NCI-H2081 treated with DMSO at 0.1 percent for 48 hours (cell line): ENCODE data around the gene DTX1.

ENCODE experiments used
- DNase-seq: peaks from one replicate; lab custom pipeline; 2025; lab: John Stamatoyannopoulos, UW

Gene DTX1

DNA sequence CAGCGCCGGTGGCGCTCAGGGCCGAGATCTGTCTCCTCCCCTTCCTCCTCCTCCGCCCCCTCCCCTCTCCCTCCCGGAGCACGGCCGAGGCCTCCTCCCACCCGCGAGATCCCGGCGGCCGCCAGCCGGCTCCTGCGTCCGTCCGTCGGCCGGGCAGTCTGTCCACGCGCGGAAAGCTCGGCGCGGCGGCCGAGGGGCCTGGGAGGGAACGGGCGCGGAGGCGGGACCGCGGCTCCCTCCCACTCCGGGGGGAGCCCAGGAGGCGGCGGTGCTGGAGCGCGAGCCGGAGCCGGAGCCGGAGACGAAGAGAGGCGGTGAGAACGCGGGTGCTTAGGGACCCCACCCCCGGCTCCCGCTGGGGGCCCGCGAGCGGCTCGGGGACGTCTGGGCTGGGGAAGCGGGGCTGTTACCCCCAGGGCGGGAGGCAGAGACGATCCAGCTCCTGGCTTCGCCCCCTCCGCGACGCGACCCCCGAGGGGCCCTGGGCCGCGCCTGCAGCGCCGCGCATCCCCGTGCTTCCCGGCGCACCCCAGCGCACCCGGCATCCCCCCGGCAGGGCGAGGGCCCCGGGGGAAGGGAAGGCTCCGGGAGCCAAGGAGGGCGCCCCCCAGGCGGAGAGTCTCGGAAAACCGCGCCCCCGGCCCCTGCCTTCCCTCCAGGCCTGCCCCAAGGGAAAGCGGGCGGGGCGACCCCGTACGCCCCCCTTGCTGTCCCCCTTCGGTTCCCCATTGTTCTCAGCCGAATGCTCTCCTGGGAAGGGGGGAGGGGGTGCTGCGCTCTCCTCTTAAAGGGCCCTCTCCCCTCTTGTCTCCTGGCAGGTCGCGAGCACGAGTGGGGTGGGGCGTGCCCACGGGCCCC, at the start of gene DTX1:
Gene DTX1 (plus strand): TSS at position 100 of the 858 bp plus-strand sequence. CDS start 1,463 bp downstream, outside the sequence.
- DNase-seq = no peak

DNA sequence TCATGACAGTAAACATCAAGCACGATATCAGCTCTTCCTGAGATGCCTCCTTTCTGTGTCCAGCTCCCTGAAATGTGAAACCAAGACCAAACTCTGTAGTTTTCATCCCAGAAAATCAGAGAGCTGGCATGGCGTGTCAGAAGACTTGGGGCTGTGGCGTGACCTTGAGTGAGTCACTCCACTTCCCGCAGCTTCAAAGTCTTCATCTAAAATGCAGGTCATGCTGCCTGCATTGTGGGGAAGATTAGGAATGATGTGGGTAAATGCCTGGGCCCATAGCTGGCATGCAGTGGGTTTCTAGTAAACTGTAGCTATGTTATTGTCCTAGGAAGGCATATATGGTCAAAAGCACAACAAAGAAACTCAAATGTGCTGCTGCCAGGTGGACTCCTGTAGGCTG, 49.4 kb upstream of the DTX1 start:
- no peak for DNase-seq

DNA sequence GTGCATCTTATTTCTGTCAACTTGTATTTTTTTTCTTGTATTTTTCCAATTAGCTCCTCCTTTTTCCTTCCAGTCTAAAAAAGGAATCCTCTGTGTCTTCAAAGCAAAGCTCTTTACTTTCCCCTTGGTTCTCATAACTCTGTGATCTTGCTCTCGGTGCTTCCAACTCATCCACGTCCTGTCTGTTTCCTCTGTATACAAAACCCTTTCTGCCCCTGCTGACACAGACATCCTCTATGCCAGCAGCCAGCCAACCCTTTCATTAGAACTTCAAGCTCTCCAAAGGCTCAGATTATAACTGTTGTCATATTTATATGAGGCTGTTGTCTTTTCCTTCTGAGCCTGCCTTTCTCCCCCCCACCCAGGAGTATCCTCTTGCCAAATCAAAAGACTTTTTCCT, 45.8 kb upstream of the DTX1 start:
- DNase-seq = no peak

DNA sequence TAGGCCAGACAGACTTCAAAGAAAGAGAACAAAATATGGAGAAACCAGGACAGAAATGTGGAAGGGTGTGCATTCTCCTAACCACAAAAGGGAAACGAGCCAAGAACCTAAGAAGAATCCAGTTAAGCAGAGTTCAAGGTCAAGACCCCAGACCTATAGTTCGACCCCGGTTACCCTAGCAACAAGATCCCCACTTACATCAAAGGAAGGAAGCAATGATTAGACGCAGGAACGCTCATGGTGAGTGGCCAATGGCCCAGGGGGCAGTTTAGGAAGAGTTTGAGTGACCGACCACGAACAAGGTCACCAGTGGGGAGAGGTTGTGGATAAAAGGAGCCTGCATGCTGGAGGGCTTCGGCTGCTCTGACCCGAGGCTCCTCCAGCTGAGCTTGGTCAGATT, 42.0 kb upstream of the DTX1 start:
- no peak for DNase-seq

DNA sequence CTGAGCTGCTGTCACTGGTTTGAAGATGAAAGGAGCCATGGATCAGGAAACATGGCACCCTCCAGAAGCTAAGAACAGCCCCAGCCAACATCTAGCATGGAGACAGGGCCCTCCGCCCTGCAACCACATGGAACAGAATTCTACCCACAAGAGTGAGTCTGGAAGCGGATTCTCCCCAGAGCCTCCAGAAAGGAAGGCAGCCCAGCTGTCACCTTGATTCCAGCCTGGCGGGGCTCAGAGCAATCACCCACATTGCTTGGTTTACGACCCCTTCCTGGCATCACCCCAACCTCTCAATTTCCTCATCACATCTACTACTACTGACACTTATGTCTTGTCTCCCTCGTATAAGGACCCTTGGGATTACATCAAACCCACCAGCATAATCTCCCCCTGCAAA, 39.7 kb upstream of the DTX1 start:
- no peak for DNase-seq

DNA sequence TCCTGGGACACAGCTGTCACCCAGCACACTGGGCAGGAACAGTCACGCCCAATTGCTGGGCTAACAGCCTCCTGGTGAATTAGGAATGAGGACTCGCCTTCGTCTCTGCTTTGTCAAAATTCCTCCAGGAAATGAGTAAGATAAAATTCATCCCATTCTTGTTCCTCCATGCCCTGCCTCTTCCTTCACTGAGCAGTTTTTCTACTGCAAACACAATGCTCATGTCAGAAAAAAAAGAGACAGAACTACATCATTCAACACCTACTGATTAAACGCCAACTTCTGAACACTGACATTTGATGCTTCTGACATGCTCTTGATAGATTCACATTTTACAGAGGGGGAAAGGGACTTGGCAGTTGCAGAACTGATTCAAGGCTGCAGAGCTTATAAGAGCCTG, 37.5 kb upstream of the DTX1 start:
- DNase-seq = no peak

DNA sequence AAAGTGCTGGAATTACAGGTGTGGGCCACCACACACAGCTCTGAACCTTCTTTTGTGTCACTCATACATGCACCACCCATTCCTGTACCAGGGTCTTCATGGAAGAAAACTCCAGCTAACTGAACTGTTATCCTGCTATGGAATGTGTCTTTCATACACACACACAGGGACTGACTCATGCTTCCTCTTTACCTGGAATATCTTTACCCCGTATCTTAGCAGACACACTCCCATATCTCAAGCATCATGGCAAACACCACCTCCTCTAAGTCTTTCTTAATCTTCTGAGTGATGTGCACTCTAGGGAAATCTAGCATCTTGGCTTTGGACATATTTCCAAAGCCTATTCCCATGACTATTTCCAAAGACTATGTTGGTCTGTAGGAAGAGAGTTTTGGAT, 35.0 kb upstream of the DTX1 start:
- no peak for DNase-seq

DNA sequence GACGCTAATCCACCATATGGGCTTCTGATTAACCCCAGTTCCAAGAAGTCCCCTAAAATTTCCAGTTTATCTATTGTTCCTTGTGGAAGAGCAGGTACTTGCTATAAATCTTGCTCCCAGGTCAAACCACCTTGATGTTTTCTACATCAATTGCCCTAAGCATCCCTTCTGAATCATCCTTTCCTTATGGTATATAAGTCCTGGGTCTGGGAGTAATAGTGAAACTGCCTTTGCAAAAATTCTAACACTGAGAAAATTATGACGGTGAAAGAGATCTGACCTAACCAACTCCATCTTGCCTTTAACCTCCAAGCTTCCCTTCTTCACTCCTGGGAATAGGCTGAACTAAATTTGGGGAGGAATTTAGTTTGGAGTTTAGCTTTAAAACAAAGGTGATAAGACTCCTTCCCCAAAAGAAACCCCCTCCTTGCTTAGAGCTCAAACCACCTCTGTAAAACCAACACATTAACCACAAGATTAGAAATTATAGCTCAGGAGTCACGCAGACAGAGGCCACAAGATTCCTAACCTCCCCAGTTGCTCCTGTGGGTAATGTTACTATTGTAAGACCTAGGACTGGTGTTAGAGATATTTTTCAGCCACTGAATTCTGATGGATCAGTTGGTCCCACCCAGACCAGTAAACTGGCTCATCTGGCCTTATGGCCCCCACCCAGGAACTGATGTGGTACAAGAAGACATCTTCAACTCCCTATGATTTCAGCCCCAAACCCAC, 33.8 kb upstream of the DTX1 start:
- DNase-seq = no peak

DNA sequence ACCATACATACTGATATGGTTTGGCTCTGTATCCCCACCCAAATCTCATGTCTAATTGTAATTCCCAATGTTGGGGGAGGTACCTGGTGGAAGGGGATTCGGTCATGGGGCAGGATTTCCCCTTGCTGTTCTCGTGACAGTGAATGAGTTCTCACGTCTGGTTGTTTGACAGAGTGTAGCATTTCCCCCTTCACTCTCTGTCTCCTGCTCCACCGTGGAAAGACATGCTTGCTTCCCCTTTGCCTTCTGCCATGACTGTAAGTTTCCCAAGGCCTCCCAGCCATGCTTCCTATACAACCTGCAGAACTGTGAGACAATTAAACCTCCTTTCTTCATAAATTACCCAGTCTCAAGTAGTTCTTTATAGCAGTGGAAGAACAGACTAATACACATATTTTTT, 28.8 kb upstream of the DTX1 start:
- no peak for DNase-seq

DNA sequence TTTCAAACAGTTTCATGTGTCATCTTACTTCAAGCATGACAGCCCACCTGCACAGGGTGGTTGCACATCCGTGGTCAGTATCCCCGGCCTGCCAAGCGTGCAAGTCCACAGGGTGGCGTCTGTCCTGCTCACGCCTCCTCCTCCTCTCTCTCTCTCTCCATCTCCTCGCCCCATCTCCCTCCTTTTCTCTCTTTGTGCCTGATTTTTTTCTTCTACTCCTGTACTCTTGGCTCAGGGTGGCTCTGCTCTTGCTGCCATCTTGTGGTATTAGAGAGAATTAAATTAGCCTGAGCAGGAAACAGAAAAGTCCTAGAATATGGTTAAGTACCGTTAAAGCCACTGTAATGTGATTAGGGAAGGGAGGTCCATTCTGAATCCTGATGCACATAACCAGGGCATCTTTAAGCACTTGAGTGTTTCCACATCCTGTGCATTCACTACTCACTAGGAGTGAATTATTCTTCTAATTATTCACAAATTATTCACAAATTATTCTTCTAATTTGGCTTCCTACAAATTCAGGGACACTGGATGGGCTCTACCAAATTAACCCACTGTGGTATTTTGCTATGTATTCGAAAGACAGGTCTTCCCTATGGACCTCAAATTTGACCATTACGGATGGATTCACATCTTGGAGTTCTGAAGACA, 25.5 kb upstream of the DTX1 start:
- peak; percentile 21 for DNase-seq

DNA sequence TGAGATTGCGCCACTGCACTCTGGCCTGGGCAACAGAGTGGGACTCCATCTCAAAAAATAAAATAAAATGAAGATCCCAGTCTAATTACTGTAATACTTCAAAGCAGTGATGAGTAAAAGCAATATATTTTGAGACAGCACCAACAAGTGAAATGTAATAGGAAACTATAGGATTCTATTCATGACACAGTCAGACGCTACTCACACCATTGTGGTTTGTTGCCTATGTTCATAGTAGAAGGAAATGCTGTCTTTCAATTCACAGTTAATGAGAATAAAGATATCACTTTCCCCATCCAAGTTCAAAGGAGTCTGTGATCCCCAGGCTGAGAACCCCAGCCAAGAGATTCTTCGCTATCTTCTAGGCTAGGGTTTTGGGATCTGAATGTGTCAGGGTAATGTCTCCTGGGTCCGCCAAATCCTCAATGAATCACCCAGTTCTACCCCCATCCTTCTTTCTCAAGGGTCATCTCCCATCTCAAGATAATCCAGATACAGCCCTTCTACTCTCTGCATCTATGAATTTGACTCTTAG, 16.6 kb upstream of the DTX1 start:
- no peak for DNase-seq

DNA sequence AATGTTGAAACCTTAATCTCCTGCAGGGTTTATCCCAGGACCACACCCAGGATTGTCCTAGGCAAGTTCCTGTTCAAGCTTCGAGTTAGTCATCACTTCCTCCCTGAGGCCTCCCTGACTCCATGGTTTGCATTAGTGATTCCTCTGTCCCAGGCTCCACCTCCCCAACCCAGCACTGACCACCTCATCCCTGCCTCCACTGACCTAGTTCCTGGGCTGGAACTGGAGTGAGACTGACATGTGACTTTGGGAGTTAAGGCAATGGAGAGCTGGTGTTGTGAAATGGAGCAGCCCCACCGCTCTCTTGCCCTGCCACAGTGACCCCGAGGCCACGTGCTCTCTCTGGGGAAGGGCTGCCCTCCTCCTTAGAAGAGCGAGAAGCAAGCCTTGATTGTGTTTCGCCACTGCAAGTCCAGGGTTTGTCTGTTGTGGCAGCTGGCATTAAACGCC, 15.8 kb upstream of the DTX1 start:
- no peak for DNase-seq

DNA sequence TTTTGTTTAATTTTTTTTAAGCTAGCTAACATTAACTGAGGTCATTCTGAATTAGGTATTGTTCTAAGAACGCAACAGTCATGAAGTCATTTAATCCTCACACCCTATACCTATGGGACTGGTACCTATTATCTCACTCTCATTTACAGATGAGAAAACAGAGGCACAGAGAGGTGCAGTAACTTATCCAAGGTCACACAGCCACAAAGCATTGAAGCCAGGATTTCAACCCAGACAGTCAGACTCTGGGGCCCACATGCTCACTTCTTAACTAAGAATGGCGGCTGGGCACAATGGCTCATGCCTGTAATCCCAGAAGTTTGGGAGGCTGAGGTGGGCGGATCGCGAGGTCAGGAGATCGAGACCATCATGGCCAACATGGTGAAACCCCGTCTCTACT, 15.0 kb upstream of the DTX1 start:
- no peak for DNase-seq

DNA sequence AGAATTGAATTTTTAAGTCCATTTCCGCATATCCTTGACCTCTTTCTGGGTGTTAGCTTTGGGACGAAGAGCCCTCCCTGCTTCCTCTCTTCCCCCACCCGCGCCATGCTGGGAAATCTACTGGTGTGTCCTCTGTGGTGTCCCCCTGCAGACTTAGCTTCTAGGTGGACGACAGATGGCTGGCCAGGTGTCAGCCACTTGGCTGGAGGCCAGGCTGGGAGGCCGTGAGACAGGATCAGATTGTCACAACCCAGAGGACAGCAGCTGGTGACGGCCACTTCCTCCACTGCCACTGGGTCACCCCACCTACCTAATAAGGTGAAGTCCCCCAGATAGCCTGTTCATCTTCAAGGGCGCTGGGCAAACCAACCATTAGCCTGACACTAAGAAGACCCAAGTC, 13.3 kb upstream of the DTX1 start:
- no peak for DNase-seq

DNA sequence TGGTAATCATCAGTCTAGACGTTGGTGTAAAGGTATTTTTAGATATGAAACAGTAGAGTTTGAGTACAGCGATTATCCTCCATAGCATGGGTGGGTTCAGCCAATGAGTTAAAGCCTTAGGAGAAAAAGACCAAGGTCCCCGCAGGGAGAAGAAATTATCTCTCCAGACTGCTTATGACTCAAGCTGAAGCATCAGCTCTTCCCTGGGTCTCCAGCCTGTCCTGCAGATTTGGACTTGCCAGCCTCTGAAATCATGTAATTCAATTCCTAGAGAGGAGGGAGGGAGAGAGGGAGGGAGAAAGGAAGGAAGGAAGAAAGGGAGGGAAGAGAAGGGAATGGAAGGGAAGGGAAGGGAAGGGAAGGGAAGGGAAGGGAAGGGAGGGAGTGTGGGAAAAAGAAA, 12.0 kb upstream of the DTX1 start:
- DNase-seq = no peak

DNA sequence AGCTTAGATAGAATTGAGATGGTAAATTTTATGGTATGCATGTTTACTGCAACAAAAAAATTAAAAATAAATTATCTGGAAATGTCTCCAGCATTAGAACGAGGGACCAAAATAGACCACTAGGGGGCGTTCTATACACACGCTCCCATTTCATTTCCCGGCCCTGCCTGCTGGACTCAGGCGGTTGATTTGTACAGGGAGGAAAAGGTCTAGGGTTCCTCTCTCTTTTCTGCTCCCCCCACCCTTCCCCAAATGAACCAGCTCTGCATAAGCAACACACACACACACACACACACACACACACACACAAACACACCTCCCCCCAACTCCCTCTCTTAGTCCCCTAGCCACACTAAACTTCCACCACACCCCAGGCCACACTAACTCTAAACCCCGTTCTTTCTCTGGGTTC, 7.8 kb upstream of the DTX1 start:
- DNase-seq = no peak

DNA sequence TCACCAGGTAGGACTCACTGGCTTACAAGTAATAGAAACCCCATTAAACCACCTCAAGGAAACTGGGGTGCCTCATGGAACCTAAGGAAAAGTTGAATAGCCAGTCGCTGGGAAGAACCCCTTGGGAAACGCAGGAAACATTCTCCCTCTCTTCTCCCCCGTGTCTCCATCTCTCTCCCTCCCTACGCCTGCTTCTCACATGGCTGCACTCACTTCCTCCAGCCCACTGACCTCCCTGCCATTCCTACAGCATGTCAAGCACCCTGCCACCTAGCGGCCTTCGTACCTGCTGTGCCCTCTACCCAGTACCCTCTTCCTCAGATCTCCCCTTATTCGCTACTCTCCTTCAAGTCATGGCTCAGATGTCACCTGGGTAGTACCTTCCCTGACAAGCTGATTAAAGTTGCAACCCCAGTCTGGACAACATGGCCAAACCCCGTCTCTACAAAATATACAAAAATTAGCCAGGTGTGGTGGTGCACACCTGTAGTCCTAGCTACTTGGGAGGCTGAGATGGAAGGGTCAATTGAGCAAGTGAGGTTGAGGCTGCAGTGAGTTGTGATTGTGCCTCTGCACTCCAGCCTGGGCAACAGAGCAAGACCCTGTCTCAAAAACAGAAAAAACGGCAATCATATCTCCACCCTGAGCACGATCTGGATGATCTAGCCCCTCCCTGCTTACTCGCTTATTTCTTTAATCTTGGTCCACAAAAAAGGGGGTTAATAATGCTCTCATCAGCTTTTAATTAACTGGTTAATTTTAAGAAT, 6.4 kb upstream of the DTX1 start:
- no peak for DNase-seq

DNA sequence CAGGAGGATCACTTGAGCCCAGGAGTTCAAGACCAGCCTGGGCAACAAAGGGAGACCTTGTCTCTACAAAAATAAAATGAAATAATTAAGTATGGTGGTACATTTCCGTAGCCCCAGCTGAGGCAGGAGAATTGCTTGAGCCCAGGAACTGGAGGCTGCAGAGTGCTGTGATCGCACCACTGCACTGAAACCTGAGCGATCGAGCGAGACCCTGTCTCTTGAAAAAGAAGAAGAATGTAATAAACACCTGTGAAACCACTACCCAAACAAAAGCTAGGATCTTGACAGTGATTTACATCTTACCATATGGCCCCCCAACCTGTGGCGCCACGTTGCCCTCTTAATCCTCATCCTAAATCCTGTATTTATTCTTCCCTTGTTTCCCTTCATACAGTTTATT, 5.7 kb upstream of the DTX1 start:
- DNase-seq = no peak

DNA sequence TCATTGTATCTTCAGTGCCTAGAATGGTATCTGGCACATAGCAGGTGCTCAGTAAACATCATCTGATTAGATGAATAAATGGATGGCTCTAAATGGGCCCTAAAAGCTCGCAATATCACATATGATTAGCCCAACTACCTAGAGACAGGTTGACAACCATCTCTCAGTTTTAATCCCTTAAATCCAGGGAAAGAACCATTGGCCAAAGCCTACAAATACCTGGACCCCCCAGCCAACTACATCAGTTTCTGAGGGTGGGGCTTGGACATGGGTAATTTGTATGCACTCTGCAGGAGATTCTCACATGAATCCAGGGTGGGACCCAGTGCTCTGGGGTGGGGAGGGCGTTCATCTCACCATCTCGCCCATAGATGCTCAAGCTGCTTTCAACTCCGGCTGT, 4.8 kb upstream of the DTX1 start:
- no peak for DNase-seq

DNA sequence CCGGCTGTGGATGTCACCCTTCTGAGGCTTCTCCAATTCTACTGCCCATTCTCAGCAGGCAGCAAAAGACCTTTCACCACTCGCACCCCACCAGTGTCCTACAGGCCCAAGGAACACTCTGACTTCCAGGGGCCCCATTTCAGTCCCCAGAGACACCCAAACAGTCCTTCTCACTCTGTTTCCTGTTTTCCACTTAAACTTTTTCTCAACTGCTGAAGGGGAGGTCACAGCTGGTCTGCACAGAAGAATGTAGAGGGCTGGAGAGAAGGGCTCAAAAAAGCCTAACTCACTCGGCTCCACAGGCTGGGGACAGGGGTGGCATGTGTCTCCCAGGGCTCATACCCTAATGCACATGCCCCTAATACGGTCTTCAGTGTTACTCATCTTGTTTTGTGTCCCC, 4.2 kb upstream of the DTX1 start:
- no peak for DNase-seq

DNA sequence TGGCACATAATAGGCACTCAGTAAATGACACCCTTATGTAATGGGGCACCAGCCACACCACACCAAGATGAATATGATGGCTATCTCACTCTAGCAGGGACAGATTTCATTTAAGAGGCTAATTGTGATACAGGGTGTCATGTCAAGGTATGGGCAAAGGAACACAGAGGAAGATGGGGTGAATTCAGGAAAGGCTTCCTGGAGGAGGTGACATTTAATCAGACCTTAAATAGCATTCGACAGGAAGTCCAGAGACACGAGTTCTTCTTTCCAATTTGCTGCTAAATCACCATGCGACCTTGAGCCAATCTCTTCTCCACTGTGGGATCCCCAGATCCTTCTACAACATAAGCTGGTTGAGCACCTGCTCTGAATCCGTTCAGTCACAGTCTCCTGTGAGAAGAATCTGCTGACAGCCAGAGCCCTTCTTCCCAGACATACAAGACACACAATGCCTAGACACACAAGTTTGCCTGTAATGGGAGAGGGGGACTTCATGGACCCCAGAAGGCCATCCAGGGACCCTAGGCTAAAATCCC, 1.5 kb upstream of the DTX1 start:
- no peak for DNase-seq
